HG03025 (cell line): ENCODE measurements around the gene TNNT3.

Source experiments
- ATAC-seq: cut with Tn5 transposase; IDR thresholded peaks from one replicate; pipeline ENCODE4 v1.9.1; 2021; ENCODE audit warnings: mild to moderate bottlenecking, moderate library complexity; ENCODE audit not compliant: unreplicated experiment, low FRiP score

The TNNT3 gene

GRCh38 chr11:1982873-1983600 lies 63.5 kb downstream of the TNNT3 start:
- ATAC-seq: no peak

GRCh38 chr11:1983601-1983961 lies 64.1 kb downstream of the TNNT3 start:
- no peak for ATAC-seq

GRCh38 chr11:1987024-1987423 lies 67.5 kb downstream of the TNNT3 start:
- ATAC-seq: no peak

GRCh38 chr11:1988174-1988573 lies 68.7 kb downstream of the TNNT3 start:
- no peak for ATAC-seq
